GM21737 (cell line): ENCODE results near the gene TRIM23.

Source experiments
- ATAC-seq: cut with Tn5 transposase; IDR thresholded peaks from one replicate; pipeline ENCODE4 v1.9.1; 2021; ENCODE audit warnings: mild to moderate bottlenecking, moderate library complexity; ENCODE audit not compliant: unreplicated experiment

Gene TRIM23

GRCh38 chr5:65566505-65566904 lies 57.6 kb downstream of the TRIM23 start:
- no peak for ATAC-seq

- no peak for ATAC-seq
Measured at GRCh38 chr5:65563777-65564176, 60.4 kb downstream of the TRIM23 start.

- ATAC-seq, result peak; percentile 98
Measured at GRCh38 chr5:65562731-65563701, 61.1 kb downstream of the TRIM23 start, which contains the start of the genes CENPK and PPWD1. Gene CENPK (minus strand): TSS chr5:65563168. CDS start chr5:65554907, 8,261 bp downstream. Gene PPWD1 (plus strand): TSS chr5:65563296. CDS start chr5:65563311, 15 bp downstream.

GRCh38 chr5:65556718-65557117 lies 67.4 kb downstream of the TRIM23 start:
- no peak for ATAC-seq

- ATAC-seq, result no peak
Measured at GRCh38 chr5:65556181-65556580, 68.0 kb downstream of the TRIM23 start.

- ATAC-seq, result no peak
Measured at GRCh38 chr5:65555287-65555686, 68.8 kb downstream of the TRIM23 start.

- no peak for ATAC-seq
Measured at GRCh38 chr5:65553941-65554340, 70.2 kb downstream of the TRIM23 start.

- no peak for ATAC-seq
Measured at GRCh38 chr5:65548281-65548680, 75.9 kb downstream of the TRIM23 start.

GRCh38 chr5:65546141-65546540 lies 78.0 kb downstream of the TRIM23 start:
- ATAC-seq, result no peak

GRCh38 chr5:65544473-65544872 lies 79.7 kb downstream of the TRIM23 start:
- no peak for ATAC-seq

GRCh38 chr5:65539827-65540226 lies 84.3 kb downstream of the TRIM23 start:
- no peak for ATAC-seq
